Iris pigment epithelial cell (primary cell): ENCODE measurements around the gene ZNF335.
"Not testable (repeated sequence)": the region's sequence is repeated elsewhere in the genome, so short reads cannot be mapped to it uniquely, and the experiment has no call there.

Experiments
- DNase-seq: peaks from one replicate; pipeline ENCODE4 v3.0.0-alpha.2; 2011; ENCODE audit warnings: low read depth

ZNF335 gene

DNA sequence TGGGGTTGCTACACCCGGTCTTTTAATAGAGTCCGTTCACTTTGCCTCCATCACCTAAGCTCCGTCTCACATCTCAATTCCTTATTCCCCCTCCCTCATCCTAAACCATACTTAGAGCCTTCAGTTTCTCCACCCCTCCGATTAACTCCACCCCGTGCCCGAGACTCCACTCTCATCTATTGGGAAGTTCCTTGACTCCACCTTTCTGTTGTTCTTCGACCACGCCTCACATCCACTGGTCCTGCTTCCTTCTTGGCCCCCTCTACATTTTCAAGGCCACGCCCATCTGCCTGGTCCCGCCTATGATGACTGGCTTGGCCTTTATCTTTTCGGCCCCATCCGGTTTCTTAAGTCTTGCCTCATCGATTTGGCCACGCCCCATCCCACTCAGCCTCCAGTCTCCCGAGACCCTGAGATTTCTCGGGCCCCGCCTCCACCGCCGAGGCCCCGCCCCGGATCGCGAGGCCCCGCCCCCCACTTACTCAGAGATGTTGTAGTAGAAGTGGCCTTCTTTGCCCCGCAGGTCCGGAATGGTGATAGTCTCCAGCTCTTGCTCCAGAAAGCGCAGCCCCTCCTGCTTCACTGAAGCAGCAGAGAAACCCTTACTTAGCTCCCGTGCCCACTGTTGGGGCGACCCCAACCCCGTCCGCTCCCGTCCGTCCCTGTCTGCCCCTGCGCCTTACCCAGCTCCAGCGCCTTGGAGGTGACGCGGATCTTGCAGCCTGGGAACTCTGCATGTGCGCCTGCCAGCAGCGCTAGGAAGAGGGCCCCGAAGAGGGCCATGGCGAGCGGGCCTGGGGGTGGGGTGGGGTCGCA lies 61.1 kb downstream of the ZNF335 start:
- peak; percentile 100 for DNase-seq

DNA sequence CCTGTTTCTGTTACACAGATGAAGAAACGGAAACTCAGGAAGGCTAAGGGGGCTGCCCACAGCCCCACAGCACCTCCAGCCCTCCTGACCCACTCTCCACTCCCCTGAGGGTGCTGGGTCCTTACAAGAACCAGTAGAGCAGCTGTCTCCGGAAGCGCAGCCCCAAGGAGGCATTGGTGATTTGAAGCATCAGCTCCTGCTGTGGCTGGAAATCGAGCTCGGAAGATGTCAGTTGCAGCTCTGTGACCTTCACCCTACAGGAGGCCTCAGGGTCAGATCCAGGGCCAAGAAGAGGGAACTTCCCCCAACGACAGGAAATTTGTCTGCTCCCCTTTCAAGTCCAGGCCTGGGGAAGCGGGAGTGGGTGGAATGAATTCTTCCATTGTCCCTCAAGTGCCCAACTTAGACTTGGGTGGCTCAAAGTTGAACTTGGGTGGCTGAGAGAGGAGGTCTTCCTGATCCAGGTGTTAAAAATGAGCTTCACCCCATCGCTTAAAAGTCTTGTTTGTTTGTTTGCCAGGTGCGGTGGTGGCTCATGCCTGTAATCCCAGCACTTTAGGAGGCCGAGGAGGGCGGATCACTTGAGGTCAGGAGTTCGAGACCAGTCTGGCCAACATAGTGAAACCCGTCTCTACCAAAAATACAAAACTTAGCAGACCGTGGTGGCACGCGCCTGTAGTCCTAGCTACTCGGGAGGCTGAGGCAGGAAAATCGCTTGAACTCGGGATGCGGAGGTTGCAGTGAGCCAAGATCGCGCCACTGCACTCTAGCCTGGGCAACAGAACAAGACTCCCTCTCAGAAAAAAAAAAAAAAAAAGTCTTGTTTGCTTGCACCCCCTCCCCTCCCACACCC lies 62.0 kb downstream of the ZNF335 start:
- DNase-seq = no peak

DNA sequence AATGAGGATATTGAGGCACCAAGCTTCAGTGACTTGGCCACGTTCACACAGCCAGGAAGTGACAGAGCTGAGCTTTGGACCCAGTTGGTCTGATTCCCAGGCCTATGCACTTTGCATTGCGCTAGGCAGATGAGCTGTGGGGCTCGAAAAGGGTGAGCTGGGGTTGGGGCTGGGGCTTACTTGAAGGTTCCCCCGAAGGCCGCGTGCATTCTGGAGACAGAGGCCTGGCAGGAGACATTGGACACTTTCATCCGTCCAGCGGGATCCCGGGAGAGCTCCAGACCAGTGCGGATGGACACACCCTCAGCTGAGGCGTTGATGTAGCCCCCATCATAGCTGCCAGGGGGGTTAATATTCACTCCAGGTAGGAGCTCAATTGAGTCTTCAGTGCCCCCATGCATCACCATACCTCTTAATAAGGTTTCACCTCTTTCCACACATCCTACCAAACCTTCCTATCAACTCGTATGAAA lies 62.6 kb downstream of the ZNF335 start:
- no peak for DNase-seq

DNA sequence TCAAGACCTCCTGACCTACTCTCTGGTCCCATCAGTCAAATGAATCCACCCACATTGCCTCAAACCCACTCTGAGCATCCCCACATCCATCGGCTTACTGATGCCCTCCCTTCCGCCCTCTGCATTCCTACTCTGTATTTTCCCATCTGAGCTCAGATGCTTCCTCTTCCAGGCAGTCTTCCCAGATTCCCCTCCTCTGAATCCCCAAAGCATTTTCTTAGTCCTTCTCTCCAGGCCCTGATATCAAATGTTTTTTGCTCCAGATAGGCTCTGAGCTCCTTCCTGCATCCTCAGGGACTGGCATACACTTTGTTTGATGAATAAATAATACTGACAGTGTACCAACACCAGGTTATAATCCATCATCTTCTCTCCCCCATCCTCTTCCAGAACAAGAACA lies 63.9 kb downstream of the ZNF335 start:
- DNase-seq = no peak

DNA sequence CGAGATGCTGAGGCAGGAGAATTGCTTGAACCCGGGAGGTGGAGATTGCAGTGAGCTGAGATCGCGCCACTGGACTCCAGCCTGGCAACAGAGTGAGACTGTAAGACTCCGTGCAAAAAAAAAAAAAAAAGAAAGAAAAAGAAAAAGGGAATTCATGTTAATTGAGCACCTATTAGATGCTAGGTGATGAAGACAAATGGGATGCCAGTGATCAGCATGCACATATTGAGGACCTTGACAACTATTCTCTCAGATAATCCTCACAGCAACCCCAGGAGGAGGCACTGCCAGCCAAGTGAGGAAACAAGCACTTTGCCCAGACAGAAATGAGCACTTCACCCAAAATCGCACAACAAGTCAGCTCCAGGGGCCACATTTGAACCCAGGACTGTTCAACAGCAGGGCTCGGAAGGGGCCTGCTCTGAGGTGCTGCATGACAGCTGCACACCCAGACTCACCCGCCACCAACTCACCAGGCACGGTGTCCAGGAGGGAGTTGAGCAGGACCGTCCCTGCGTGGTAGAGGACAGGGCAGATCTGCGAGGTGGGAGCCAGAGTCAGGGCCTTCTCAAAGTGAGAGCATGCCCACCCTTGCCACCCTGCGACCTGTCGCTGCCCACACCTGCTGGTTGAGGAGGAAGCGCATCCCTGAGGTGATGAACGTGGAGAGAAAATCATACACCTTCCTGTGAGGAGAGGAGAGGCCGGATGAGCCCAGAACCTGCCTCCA lies 64.6 kb downstream of the ZNF335 start:
- DNase-seq = no peak

DNA sequence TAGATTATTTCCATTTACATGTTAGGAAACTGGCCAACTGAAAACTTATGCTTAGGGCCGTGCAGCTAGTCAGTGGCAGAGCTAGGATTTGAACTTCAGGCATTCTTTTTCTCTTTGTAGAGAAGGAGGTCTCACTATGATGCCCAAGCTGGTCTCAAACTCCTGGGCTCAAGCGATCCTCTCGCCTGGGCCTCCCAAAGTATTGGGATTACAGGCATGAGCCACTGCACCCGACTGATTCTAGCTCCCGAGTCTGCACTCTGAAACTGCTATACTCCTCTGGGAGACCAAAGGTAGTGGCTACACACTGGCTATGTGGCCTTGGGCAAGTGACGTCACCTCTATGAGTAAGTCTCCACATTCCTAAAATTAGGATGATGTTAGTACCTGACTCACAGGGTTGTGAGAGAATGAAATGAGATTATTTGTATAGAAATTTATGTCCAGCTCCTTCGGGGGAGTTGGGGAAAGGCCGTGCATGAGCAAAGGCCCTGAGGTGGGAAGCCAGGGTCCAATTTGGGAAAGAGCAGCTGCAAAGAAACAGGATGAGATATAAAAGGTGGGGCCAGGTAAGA lies 66.4 kb downstream of the ZNF335 start:
- peak; percentile 78 for DNase-seq

DNA sequence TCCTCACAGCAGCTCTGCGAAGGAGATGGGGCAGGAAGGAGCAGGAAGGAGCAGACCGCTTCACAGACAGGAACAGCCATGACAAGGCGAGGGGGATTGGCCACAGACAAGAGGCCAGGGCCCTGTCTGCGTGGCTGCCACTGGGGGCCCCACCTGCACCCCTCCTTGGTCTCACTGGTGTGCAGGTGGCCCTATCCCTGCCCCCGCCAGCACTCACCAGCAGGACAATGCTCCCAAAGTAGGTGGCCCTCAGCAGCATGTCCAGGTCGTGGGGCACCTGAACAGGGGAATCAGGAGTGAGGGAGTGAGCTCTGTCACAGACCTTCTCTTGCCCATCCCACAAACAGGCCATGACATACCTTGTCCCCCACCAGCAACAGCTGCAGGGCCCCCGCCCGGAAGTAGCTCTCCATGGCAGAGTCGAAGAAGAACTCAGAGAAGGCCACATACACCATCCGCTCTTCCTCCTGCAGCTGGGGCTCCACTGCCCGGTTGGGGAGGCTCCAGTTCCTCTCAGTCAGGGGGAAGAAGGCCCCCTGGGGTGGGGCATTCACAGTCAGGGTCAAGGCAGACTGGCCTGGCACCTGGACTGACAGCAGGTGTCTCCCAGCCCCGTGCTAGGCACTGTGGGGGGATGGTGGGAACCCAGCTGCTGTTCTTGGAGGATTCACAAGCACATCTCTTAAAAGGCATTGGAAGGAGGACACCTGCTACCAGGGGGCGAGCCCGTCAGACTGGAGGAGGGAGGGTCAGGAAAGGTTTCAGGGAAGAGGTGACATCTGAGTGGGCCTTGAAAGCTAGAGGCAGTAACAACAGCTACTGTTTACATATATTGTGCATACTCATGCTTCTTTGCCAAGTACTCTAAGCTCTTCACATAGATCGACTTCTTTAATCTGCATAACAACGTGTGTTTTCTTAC lies 67.2 kb downstream of the ZNF335 start:
- DNase-seq = no peak

DNA sequence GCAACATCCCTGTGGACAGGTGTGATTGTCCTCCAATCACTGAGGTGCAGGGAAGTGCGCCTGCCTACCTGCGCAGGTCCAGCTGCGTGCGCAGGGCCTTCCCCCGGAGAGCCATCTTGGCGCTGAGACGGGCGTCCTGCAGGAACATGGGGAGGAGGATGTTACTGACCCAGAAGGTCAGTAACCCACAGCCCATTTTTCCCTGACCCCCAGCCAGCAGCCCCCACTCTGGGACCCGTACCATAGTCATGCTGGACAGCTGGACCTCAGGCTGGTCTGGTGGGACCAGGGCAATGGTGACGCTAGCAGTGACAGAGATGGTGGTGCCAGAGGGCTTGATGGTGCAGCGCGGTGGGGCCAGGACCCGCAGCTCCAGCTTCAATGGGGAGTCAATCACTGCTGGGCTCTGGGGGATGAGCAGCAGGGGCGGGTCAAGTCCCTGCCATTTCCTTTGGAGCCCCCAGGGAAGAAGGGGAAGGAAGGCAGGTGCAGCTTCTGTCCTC lies 69.8 kb downstream of the ZNF335 start:
- DNase-seq = no peak

DNA sequence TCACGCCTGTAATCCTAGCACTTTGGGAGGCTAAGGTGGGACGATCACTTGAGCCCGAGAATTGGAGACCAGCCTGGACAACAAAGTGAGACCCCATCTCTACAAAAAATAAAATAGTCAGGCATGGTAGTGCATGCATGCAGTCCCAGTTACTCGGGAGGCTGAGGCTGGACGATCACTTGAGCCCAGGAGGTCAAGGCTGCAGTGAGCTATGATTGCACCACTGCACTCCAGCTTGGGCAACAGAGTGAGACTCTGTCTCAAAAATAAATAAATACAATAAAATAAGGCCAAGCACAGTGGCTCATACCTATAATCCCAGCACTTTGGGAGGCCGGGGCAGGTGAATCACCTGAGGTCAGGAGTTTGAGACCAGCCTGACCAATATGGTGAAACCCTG lies 70.7 kb downstream of the ZNF335 start:
- DNase-seq = not testable (repeated sequence)

DNA sequence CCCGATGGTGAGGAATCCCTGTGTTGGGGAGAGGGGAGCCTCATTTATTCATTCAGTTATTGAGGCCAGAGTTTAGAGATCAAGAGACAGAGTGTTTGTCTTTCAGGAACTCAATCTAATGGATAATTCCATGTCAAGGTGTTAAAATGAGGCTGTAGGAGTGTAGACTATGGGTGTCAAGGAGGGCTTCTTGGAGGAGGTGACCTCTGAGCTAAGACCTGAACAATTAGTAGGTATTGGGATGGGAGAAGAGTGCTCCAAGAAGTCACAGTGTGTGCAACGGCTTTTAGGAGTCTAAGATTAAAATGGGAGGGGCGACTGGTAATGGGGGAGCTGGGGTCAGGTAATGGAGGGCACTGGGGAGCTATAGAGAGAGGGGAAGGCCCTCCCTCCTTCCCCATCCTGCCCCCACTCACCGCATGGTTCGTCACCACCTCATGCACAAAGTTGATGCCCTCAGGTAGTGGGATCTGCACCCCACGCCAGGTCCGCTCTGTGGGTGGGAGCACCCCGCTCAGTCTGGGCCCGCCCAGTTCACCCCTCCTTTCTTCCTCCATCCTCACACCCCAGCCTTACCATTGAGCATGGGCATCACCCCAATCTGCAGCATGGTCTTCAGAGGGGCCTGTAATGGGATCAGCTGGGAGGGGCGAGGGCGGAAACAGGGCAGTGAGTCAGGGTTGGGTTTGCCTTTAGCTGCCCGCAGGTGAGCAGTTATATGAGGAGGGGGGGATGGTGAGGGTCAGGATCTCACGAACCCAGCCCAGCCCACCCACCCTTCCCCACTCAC lies 72.8 kb downstream of the ZNF335 start:
- no peak for DNase-seq
